OCI-LY1 (cell line): ENCODE measurements around the gene TMEM87A.

Experiments
- H2AFZ ChIP-seq: fragments of 200-600 bp; sonication (generic), shearing (Covaris generic); 2 replicates; pipeline ENCODE4 v1.6.0; 2014; ENCODE audit warnings: antibody characterized with exemption, mild to moderate bottlenecking, low read length
- H3F3A ChIP-seq: fragments of 200-600 bp; sonication (generic), shearing (Covaris generic); 2 replicates; pipeline ENCODE4 v1.6.0; 2014; ENCODE audit warnings: mild to moderate bottlenecking, antibody characterized with exemption, low read length, moderate library complexity; ENCODE audit not compliant: insufficient read depth
- H3K27ac ChIP-seq: fragments of 200-600 bp; sonication (generic); 2 replicates; pipeline ENCODE4 v1.5.1; 2014; ENCODE audit warnings: low read length, mixed run types, mild to moderate bottlenecking, low read depth; ENCODE audit not compliant: poor library complexity, severe bottlenecking
- H3K27me3 ChIP-seq: fragments of 200-600 bp; sonication (generic); 2 replicates; pipeline ENCODE4 v1.6.0; 2014; ENCODE audit warnings: antibody characterized with exemption, mild to moderate bottlenecking, low read length, moderate library complexity; ENCODE audit not compliant: insufficient read depth
- H3K36me3 ChIP-seq: fragments of 200-600 bp; sonication (generic); 2 replicates; pipeline ENCODE4 v1.6.1; 2014; ENCODE audit warnings: mild to moderate bottlenecking, antibody characterized with exemption, low read length, moderate library complexity, mixed read lengths; ENCODE audit not compliant: insufficient read depth
- H3K4me1 ChIP-seq: fragments of 200-600 bp; sonication (generic); 2 replicates; pipeline ENCODE4 v1.5.1; 2014; ENCODE audit warnings: mild to moderate bottlenecking, low read length, moderate library complexity; ENCODE audit not compliant: insufficient read depth, severe bottlenecking
- H3K4me2 ChIP-seq: fragments of 200-600 bp; sonication (generic), shearing (Covaris generic); 2 replicates; pipeline ENCODE4 v1.6.1; 2014; ENCODE audit warnings: low read length
- H3K4me3 ChIP-seq: fragments of 200-600 bp; sonication (generic); 2 replicates; pipeline ENCODE4 v1.5.1; 2014; ENCODE audit warnings: low read length, low read depth, mild to moderate bottlenecking, mixed read lengths; ENCODE audit not compliant: poor library complexity, severe bottlenecking
- H3K79me2 ChIP-seq: fragments of 200-600 bp; shearing (Covaris generic); 2 replicates; pipeline ENCODE4 v1.6.1; 2016; ENCODE audit warnings: mixed run types, low read length, mixed read lengths; ENCODE audit not compliant: insufficient read depth
- H3K9ac ChIP-seq: fragments of 200-600 bp; sonication (generic), shearing (Covaris generic); 2 replicates; pipeline ENCODE4 v1.6.1; 2014; ENCODE audit warnings: mild to moderate bottlenecking, low read length, mixed read lengths
- H3K9me2 ChIP-seq: fragments of 200-600 bp; sonication (generic), shearing (Covaris generic); 2 replicates; pipeline ENCODE4 v1.6.1; 2014; ENCODE audit warnings: low read depth, mild to moderate bottlenecking, low read length, mixed read lengths
- H3K9me3 ChIP-seq: fragments of 200-600 bp; shearing (Covaris generic); 2 replicates; pipeline ENCODE4 v1.6.1; 2014; ENCODE audit warnings: low read length, mixed read lengths
- H4K20me1 ChIP-seq: fragments of 200-600 bp; sonication (generic), shearing (Covaris generic); 2 replicates; pipeline ENCODE4 v1.6.0; 2016; ENCODE audit warnings: mild to moderate bottlenecking, low read length; ENCODE audit not compliant: insufficient read depth
- EZH2 ChIP-seq: fragments of 200-600 bp; sonication (generic), shearing (Covaris generic); IDR thresholded peaks from 2 replicates; pipeline ENCODE4 v1.8.0; 2017; ENCODE audit warnings: borderline replicate concordance, mixed run types, mild to moderate bottlenecking, antibody characterized with exemption, low read length, moderate library complexity, mixed read lengths
- TF ChIP-seq, protein P1 (sequence below): fragments of 200-600 bp; sonication (generic), shearing (Covaris generic); IDR thresholded peaks from 2 replicates; pipeline ENCODE4 v1.5.1; 2017; ENCODE audit warnings: mild to moderate bottlenecking, antibody characterized with exemption, low read length, moderate library complexity, mixed read lengths

Gene TMEM87A

DNA sequence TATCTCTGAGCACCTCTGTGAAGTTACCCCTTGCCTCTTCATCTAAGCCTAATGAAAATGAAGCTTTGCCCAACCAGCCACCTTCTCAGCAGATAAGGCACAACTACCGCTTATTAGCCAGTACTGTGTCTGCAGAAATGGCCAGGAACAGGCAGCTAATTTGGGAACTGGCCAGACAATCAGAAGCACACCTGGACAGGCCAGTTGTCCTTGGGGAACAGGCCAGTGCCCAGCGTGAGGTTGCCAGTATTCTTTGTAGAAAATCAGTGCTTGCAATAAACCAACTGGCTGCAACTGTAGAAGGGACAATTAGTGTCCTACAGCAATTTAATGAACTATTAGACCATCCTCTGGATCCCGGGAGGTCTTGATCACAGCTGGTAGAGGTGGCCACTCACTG lies 10.4 kb upstream of the TMEM87A start:
- no peak overlapping the region for H3K4me3 ChIP-seq
- H3K27ac ChIP-seq = no peak overlapping the region
- H3K9me2 ChIP-seq = no peaks in the 10 kb centered on the region
- H3F3A ChIP-seq = no peaks in the 10 kb centered on the region
- H3K9ac ChIP-seq = no peak overlapping the region
- H3K36me3 ChIP-seq = no peaks in the 10 kb centered on the region
- no peak for TF ChIP-seq EZH2
- TF ChIP-seq, protein P1, sequence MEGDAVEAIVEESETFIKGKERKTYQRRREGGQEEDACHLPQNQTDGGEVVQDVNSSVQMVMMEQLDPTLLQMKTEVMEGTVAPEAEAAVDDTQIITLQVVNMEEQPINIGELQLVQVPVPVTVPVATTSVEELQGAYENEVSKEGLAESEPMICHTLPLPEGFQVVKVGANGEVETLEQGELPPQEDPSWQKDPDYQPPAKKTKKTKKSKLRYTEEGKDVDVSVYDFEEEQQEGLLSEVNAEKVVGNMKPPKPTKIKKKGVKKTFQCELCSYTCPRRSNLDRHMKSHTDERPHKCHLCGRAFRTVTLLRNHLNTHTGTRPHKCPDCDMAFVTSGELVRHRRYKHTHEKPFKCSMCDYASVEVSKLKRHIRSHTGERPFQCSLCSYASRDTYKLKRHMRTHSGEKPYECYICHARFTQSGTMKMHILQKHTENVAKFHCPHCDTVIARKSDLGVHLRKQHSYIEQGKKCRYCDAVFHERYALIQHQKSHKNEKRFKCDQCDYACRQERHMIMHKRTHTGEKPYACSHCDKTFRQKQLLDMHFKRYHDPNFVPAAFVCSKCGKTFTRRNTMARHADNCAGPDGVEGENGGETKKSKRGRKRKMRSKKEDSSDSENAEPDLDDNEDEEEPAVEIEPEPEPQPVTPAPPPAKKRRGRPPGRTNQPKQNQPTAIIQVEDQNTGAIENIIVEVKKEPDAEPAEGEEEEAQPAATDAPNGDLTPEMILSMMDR = no peak
- H3K4me2 ChIP-seq = no peak overlapping the region
- peaks cover 5% of the 10 kb centered on the region for H3K4me1 ChIP-seq
- no peaks in the 10 kb centered on the region for H3K9me3 ChIP-seq
- H3K79me2 ChIP-seq = no peaks in the 10 kb centered on the region
- no peaks in the 10 kb centered on the region for H3K27me3 ChIP-seq
- no peak overlapping the region for H2AFZ ChIP-seq
- H4K20me1 ChIP-seq = no peaks in the 10 kb centered on the region

DNA sequence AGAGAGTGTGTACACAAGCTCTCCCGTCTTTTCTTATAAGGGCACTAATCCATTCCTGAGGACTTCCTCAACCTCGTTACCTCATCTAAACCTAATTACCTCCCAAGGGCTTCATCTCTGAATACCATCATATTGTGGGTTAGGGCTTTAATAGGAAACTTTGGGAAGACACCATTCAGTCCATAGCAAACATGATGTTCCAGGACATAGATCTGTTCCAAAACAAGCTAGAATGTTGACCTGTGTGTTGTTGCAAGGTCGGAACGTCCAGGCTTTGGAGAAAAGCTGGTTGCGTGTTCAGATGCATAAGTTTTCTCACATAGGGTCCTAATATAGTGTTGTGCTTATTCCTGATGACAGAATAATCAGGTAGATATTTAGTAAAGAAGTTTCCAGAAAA lies 9.7 kb upstream of the TMEM87A start:
- H3K4me2 ChIP-seq = no peak overlapping the region
- no peak overlapping the region for H3K4me3 ChIP-seq
- peaks cover 5% of the 10 kb centered on the region for H3K4me1 ChIP-seq
- no peaks in the 10 kb centered on the region for H3K36me3 ChIP-seq
- H3K9me2 ChIP-seq = no peaks in the 10 kb centered on the region
- no peaks in the 10 kb centered on the region for H4K20me1 ChIP-seq
- no peaks in the 10 kb centered on the region for H3K79me2 ChIP-seq
- no peaks in the 10 kb centered on the region for H3K9me3 ChIP-seq
- TF ChIP-seq, protein P1 = no peak
- no peak for TF ChIP-seq EZH2
- no peak overlapping the region for H3K9ac ChIP-seq
- no peaks in the 10 kb centered on the region for H3F3A ChIP-seq
- H3K27me3 ChIP-seq = no peaks in the 10 kb centered on the region
- H2AFZ ChIP-seq = no peak overlapping the region
- H3K27ac ChIP-seq = no peak overlapping the region

DNA sequence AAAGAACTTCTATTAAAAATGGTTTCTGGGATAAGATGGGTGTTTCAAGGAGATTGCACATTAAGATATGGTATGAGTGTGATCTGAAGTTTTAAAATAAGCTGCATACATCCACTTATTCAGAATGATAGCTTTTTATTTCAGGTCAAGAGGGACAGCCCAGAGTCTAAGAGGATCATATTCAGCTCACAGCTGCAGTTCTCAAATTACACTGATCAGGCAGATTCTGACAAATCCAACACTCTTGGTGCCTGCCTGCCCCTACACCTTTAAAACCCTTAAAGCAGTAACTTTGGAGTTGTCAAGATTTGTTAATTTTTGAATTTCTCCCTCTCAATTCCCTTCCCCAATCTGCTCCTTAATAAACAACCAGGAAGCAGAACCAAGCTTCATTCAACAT lies 9.1 kb upstream of the TMEM87A start:
- no peak overlapping the region for H3K9ac ChIP-seq
- H4K20me1 ChIP-seq = no peaks in the 10 kb centered on the region
- H3K4me1 ChIP-seq = peaks cover 5% of the 10 kb centered on the region
- H3K79me2 ChIP-seq = no peaks in the 10 kb centered on the region
- no peaks in the 10 kb centered on the region for H3K27me3 ChIP-seq
- H3F3A ChIP-seq = no peaks in the 10 kb centered on the region
- TF ChIP-seq, protein P1 = no peak
- TF ChIP-seq EZH2 = no peak
- no peaks in the 10 kb centered on the region for H3K9me2 ChIP-seq
- H3K4me2 ChIP-seq = no peak overlapping the region
- no peak overlapping the region for H2AFZ ChIP-seq
- H3K4me3 ChIP-seq = no peak overlapping the region
- H3K27ac ChIP-seq = no peak overlapping the region
- H3K9me3 ChIP-seq = no peaks in the 10 kb centered on the region
- H3K36me3 ChIP-seq = no peaks in the 10 kb centered on the region
